Keratinocyte (primary cell): Measurements from ENCODE around the gene ADAMTS10. TPM values are rescaled to one million over a fixed set of nuclear protein-coding genes. Genes with fewer than 3 reads are reported as not detected.

Experiments
- DNase-seq: peaks from one replicate; pipeline ENCODE4 v3.0.0-alpha.2; 2011; ENCODE audit warnings: low read depth, missing footprints, low spot score
- FAIRE-seq: peaks from 2 replicates; lab custom pipeline; 2011; peaks lifted over from hg19 to GRCh38; lab: Jason Lieb, UNC
- H2AFZ ChIP-seq: 2 replicates; pipeline ENCODE4 v1.6.0; 2012; ENCODE audit warnings: low read length, control low read depth, inconsistent platforms; ENCODE audit not compliant: control insufficient read depth
- H3K27ac ChIP-seq: 2 replicates; pipeline ENCODE4 v1.5.1; 2011; ENCODE audit warnings: low read length; ENCODE audit not compliant: control insufficient read depth, insufficient read depth
- H3K27me3 ChIP-seq: 3 replicates; pipeline ENCODE4 v1.6.0; 2011; ENCODE audit warnings: low read length; ENCODE audit not compliant: control insufficient read depth, insufficient read depth; ENCODE audit errors: extremely low read depth
- H3K36me3 ChIP-seq, 2 experiments: 2 replicates in 1 of 2; 3 replicates in 1 of 2; pipeline ENCODE4 v1.5.1; 2011; ENCODE audit warnings: low read length in 2 of 2, mild to moderate bottlenecking in 1 of 2; ENCODE audit not compliant: control insufficient read depth in 2 of 2, insufficient read depth in 2 of 2; ENCODE audit errors: extremely low read depth in 1 of 2
- H3K4me1 ChIP-seq: 3 replicates; pipeline ENCODE4 v1.5.1; 2011; ENCODE audit warnings: low read length; ENCODE audit not compliant: control insufficient read depth, insufficient read depth; ENCODE audit errors: extremely low read depth
- H3K4me2 ChIP-seq: 3 replicates; pipeline ENCODE4 v1.6.0; 2011; ENCODE audit warnings: low read depth, low read length; ENCODE audit not compliant: control insufficient read depth, insufficient read depth; ENCODE audit errors: extremely low read depth
- H3K4me3 ChIP-seq, 3 experiments: fragments of 200-600 bp in 1 of 3; sonication (generic) in 1 of 3; 2 replicates in 2 of 3; 3 replicates in 1 of 3; pipeline ENCODE4 v1.5.1; 2011 to 2016; ENCODE audit warnings: low read length in 3 of 3, mild to moderate bottlenecking in 3 of 3, control low read depth in 2 of 3, inconsistent platforms in 1 of 3, low read depth in 1 of 3, mixed read lengths in 1 of 3, mixed run types in 1 of 3, moderate library complexity in 1 of 3; ENCODE audit not compliant: control insufficient read depth in 2 of 3, insufficient read depth in 2 of 3; ENCODE audit errors: extremely low read depth in 1 of 3
- H3K79me2 ChIP-seq: 2 replicates; pipeline ENCODE4 v1.6.0; 2012; ENCODE audit warnings: low read length; ENCODE audit not compliant: control insufficient read depth, insufficient read depth
- H3K9ac ChIP-seq: 3 replicates; pipeline ENCODE4 v1.6.0; 2011; ENCODE audit warnings: low read length; ENCODE audit not compliant: control insufficient read depth, insufficient read depth; ENCODE audit errors: extremely low read depth
- H3K9me1 ChIP-seq: 3 replicates; pipeline ENCODE4 v1.6.0; 2011; ENCODE audit warnings: low read length; ENCODE audit not compliant: control insufficient read depth, insufficient read depth; ENCODE audit errors: extremely low read depth
- H3K9me3 ChIP-seq: 2 replicates; pipeline ENCODE4 v1.5.1; 2012; ENCODE audit warnings: low read depth, low read length; ENCODE audit not compliant: control insufficient read depth
- H4K20me1 ChIP-seq: 3 replicates; pipeline ENCODE4 v1.6.0; 2011; ENCODE audit warnings: low read length; ENCODE audit not compliant: control insufficient read depth, insufficient read depth; ENCODE audit errors: extremely low read depth
- CTCF ChIP-seq, 3 experiments: IDR thresholded peaks in 1 of 3; conservative IDR thresholded peaks in 1 of 3; optimal IDR thresholded peaks in 1 of 3; 2 replicates in 2 of 3; 3 replicates in 1 of 3; pipeline versions ENCODE3 to v1.5.1; 2011; ENCODE audit warnings: low read length in 3 of 3, mild to moderate bottlenecking in 3 of 3, moderate library complexity in 2 of 3, control low read depth in 1 of 3, inconsistent platforms in 1 of 3; ENCODE audit not compliant: insufficient read depth in 2 of 3; ENCODE audit errors: extremely low read depth in 1 of 3
- EZH2 ChIP-seq: IDR thresholded peaks from one replicate; pipeline ENCODE4 v1.6.1; 2012; ENCODE audit warnings: inconsistent platforms, mild to moderate bottlenecking, low read length, moderate library complexity
- dilution Hi-C: fragments of 300-500 bp; cut with MboI; formaldehyde crosslinking; loops from one replicate; pipeline ENCODE4 v1.7.0; 2020; ENCODE audit warnings: low sequenced_read_pairs; ENCODE audit not compliant: extremely low pct_ligation_motif_present
- polyA plus RNA-seq, 5 experiments: library from polyadenylated mRNA; depleted of rRNA in 3 of 5; stranded (reverse) in 3 of 5; stranded (forward) in 1 of 5; unstranded in 1 of 5; fragments of >200 nt; gene quantifications; 1 replicate in 1 of 5; 2 replicates in 3 of 5; 3 replicates in 1 of 5; pipeline versions ENCODE4 v1.2.1 to v1.2.3, GENCODE V29; 2011 to 2012; ENCODE audit warnings: missing spikeins in 2 of 5, low read depth in 1 of 5, low replicate concordance in 1 of 5

The ADAMTS10 gene
- polyA plus RNA-seq, 1 donor (not counting 4 experiments of a cell fraction or from before 2014, with no cell fraction given), result not detected

- H3K9me1 ChIP-seq, result no peaks in the 10 kb centered on the region
- H3K9me3 ChIP-seq, result peaks cover 6% of the 10 kb centered on the region
- no peak for FAIRE-seq
- no peak for TF ChIP-seq EZH2
- peak; percentile 14 to 32 (median 22) for TF ChIP-seq CTCF (optimal IDR thresholded peaks at IDR 0.05 in 1 of 3, IDR thresholded peaks at IDR 0.05 in 1 of 3, conservative IDR thresholded peaks at IDR 0.05 in 1 of 3; ENCODE audit: extremely low read depth in 1 of 3, insufficient read depth in 2 of 3, low read length in 3 of 3)
- no peaks in the 10 kb centered on the region for H3K4me1 ChIP-seq
- H3K9ac ChIP-seq, result no peak overlapping the region
- H3K27me3 ChIP-seq, result no peaks in the 10 kb centered on the region
- dilution Hi-C loops, result no loop called here
- H3K79me2 ChIP-seq, result no peaks in the 10 kb centered on the region
- H3K4me3 ChIP-seq, result no peak overlapping the region
- no peaks in the 10 kb centered on the region for H4K20me1 ChIP-seq
- H3K4me2 ChIP-seq, result no peak overlapping the region
- H2AFZ ChIP-seq, result no peak overlapping the region
- H3K36me3 ChIP-seq, result no peaks in the 10 kb centered on the region
- no peak overlapping the region for H3K27ac ChIP-seq
- no peak for DNase-seq
Observed at GRCh38 chr19:8641908-8642547, 31.5 kb upstream of the ADAMTS10 start.

GRCh38 chr19:8641221-8641907, 30.8 kb upstream of the ADAMTS10 start:
- Histone ChIP-seq H3K36me3 (no peaks in the 10 kb centered on the region), H3K4me3 (no peak overlapping the region), H3K9ac (no peak overlapping the region), H2AFZ (no peak overlapping the region), H3K27me3 (no peaks in the 10 kb centered on the region), H3K79me2 (no peaks in the 10 kb centered on the region), H4K20me1 (no peaks in the 10 kb centered on the region), H3K4me2 (no peak overlapping the region), H3K9me3 (peaks cover 6% of the 10 kb centered on the region), H3K27ac (no peak overlapping the region), H3K9me1 (no peaks in the 10 kb centered on the region), H3K4me1 (no peaks in the 10 kb centered on the region)
- TF ChIP-seq CTCF (optimal IDR thresholded peaks at IDR 0.05 in 1 of 3, IDR thresholded peaks at IDR 0.05 in 1 of 3, conservative IDR thresholded peaks at IDR 0.05 in 1 of 3; ENCODE audit: extremely low read depth in 1 of 3, insufficient read depth in 2 of 3, low read length in 3 of 3) (no peak), EZH2 (no peak)
- DNase-seq (no peak), FAIRE-seq (no peak)
- dilution Hi-C loops, result no loop called here
